ENCODE data around the gene BLCAP.

BLCAP gene

DNA sequence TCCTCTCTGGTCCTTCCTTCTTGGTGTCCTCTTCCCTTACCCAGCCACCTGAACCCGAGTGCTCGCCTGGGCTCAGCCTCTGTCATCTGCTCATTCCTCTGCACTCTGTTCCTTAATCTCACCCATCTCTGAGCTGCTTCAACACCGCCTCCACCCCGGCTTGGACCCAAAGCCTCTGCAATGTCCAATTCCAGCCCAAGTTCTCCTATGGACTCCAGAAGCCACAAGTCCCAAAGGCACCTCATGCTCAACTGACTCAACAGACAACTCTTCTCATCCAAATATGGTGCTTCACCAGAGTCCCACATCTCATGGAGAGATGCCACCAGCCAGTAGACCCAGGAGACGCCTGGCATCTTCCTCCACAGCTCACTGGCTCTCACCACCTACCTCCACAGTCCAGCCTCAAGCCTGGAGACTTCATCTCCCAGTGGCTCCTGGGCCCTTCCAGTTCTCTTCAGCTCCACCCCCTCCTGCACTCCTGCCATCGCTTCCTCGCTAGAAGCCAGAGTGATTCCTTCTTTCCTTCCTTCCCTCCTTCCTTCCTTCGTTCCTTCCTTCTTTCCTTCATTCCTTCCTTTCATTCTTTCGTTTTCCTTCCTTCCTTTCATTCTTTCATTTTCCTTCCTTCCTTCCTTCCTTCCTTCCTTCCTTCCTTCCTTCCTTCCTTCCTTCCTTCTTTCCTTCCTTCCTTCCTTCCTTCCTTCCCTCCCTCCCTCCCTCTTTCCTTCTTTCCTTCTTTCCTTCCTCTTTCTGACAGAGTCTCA is 47.6 kb downstream of the BLCAP start:
- TF ChIP-seq, protein P1, sequence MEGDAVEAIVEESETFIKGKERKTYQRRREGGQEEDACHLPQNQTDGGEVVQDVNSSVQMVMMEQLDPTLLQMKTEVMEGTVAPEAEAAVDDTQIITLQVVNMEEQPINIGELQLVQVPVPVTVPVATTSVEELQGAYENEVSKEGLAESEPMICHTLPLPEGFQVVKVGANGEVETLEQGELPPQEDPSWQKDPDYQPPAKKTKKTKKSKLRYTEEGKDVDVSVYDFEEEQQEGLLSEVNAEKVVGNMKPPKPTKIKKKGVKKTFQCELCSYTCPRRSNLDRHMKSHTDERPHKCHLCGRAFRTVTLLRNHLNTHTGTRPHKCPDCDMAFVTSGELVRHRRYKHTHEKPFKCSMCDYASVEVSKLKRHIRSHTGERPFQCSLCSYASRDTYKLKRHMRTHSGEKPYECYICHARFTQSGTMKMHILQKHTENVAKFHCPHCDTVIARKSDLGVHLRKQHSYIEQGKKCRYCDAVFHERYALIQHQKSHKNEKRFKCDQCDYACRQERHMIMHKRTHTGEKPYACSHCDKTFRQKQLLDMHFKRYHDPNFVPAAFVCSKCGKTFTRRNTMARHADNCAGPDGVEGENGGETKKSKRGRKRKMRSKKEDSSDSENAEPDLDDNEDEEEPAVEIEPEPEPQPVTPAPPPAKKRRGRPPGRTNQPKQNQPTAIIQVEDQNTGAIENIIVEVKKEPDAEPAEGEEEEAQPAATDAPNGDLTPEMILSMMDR (IDR thresholded peaks at IDR 0.05; ENCODE audit: unreplicated experiment in 3 of 3): no peak
- H3K27ac Mint-ChIP-seq: peak overlapping the region in 1 of 3 experiments; percentile 89
- H3K27me3 Mint-ChIP-seq (ENCODE audit: low read depth): peaks cover 5% of the 10 kb centered on the region
- no peaks in the 10 kb centered on the region for H3K36me3 Mint-ChIP-seq (ENCODE audit: low read depth)
- H3K9me3 Mint-ChIP-seq: peaks cover 10% of the 10 kb centered on the region
- no peak overlapping the region for H3K4me3 Mint-ChIP-seq
- H3K4me1 Mint-ChIP-seq: peaks cover 47% of the 10 kb centered on the region

DNA sequence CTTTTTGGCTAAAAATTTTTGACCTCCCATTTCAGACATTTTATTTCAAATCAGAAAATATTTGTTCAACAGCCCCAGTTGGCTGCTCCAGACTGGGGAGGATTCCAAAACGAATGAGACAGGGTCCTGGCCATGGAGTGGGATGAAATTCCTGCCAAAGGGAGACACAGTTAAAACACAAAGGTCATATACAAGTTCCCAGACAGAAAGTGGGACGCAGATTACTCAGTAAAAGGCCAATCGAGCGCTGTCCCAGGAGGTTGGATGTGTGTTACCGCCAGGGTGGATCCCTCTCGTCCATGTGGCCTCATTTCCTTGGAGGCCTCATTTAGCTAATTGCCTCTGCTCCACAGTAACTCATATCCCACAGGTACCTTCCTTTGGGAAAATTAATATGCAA is 48.4 kb downstream of the BLCAP start:
- Mint-ChIP-seq H3K4me3 (peak overlapping the region in 1 of 3 experiments; percentile 30), H3K27me3 (ENCODE audit: low read depth) (peaks cover 5% of the 10 kb centered on the region), H3K4me1 (peaks cover 54% of the 10 kb centered on the region), H3K36me3 (ENCODE audit: low read depth) (no peaks in the 10 kb centered on the region), H3K9me3 (peaks cover 10% of the 10 kb centered on the region), H3K27ac (peak overlapping the region in 2 of 3 experiments; percentile 49 to 89)
- TF ChIP-seq, protein P1 (IDR thresholded peaks at IDR 0.05; ENCODE audit: unreplicated experiment in 3 of 3): no peak

DNA sequence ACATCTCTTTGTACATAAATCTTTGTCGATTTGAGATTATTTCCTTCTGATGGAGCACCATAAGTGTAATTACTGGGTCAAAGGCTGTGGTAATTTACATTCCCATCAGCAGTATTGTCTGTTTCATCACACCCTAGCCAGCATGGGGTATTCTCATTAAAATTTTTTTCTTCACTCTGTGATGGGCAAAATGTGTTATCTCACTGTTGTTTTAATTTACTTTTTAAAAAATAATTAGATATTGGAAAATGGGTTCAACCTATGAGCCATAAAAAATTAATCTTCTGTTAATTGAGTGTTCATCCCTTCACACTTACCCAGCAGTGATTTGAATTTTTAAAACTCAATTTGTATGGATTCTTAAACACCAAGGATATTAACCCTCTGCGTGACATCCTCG is 50.6 kb downstream of the BLCAP start:
- TF ChIP-seq, protein P1 (IDR thresholded peaks at IDR 0.05; ENCODE audit: unreplicated experiment in 3 of 3): no peak
- no peak overlapping the region for H3K27ac Mint-ChIP-seq
- no peak overlapping the region for H3K4me3 Mint-ChIP-seq
- H3K4me1 Mint-ChIP-seq: peaks cover 63% of the 10 kb centered on the region
- H3K9me3 Mint-ChIP-seq: peaks cover 4% of the 10 kb centered on the region
- H3K27me3 Mint-ChIP-seq (ENCODE audit: low read depth): peaks cover 5% of the 10 kb centered on the region
- H3K36me3 Mint-ChIP-seq (ENCODE audit: low read depth): no peaks in the 10 kb centered on the region

DNA sequence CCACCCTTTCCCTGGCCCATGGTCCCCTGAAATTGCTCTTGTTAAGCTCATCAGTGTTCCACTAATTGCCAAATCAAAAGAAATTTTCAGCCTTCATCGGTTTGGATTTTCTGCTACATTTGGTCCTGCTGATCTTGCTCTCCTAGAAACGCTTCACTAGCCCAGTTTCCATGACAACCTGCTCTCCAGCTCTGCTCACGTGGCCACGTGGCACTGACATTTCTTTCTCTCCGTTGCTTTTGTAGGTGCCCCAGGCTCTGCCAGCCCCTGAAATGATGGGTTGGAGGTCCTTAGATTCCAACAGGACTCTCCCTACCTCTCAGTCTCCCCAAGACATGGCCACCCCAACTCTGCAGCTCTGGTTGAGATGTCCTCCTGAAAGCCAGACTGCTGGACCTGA is 52.4 kb downstream of the BLCAP start:
- Mint-ChIP-seq H3K4me3 (no peak overlapping the region), H3K27me3 (ENCODE audit: low read depth) (no peaks in the 10 kb centered on the region), H3K4me1 (peaks cover 51% of the 10 kb centered on the region), H3K27ac (no peak overlapping the region), H3K36me3 (ENCODE audit: low read depth) (no peaks in the 10 kb centered on the region), H3K9me3 (no peaks in the 10 kb centered on the region)
- TF ChIP-seq, protein P1 (IDR thresholded peaks at IDR 0.05; ENCODE audit: unreplicated experiment in 3 of 3): no peak

DNA sequence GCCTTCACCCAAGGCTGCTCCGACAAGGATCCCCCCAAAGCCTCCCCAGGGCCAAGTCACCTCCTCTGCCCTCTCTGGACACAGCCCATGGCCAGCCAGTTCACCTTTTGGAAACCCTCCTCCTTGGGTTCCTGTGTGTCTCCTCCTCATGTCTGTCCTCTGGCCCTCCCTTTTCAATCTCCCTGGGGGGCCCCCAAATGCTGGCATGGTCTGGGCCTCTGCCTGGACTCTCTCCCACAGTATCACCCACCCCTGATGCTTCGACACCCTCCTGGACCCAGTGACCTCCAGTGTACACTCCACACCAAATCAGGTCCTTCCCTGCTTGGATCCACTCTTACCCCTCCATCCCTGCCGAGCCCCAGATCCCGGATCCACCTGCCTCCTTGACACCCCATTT is 53.3 kb downstream of the BLCAP start:
- Mint-ChIP-seq H3K27ac (peak overlapping the region in 2 of 3 experiments; percentile 60 to 65), H3K4me3 (no peak overlapping the region), H3K36me3 (ENCODE audit: low read depth) (no peaks in the 10 kb centered on the region), H3K27me3 (ENCODE audit: low read depth) (no peaks in the 10 kb centered on the region), H3K4me1 (peaks cover 42% of the 10 kb centered on the region), H3K9me3 (no peaks in the 10 kb centered on the region)
- TF ChIP-seq, protein P1 (IDR thresholded peaks at IDR 0.05; ENCODE audit: unreplicated experiment in 3 of 3): no peak

All from nephron (organoid).